Epithelial cell of esophagus (primary cell): ENCODE results near the gene DNAJC30.
"Not testable (repeated sequence)": the region's sequence is repeated elsewhere in the genome, so short reads cannot be mapped to it uniquely, and the experiment has no call there.

Source experiments
- DNase-seq: peaks from one replicate; pipeline ENCODE4 v3.0.0; 2010; ENCODE audit warnings: low read depth
- H3K4me3 ChIP-seq: 2 replicates; pipeline ENCODE4 v1.5.1; 2011; ENCODE audit warnings: mild to moderate bottlenecking, low read length, control low read depth
- TF ChIP-seq, protein P1 (sequence below): IDR thresholded peaks from 2 replicates; pipeline ENCODE4 v1.5.1; 2011; ENCODE audit warnings: low read depth, mild to moderate bottlenecking, low read length, control low read depth, inconsistent platforms; ENCODE audit not compliant: insufficient read depth; ENCODE audit errors: missing control alignments

Gene DNAJC30

DNA sequence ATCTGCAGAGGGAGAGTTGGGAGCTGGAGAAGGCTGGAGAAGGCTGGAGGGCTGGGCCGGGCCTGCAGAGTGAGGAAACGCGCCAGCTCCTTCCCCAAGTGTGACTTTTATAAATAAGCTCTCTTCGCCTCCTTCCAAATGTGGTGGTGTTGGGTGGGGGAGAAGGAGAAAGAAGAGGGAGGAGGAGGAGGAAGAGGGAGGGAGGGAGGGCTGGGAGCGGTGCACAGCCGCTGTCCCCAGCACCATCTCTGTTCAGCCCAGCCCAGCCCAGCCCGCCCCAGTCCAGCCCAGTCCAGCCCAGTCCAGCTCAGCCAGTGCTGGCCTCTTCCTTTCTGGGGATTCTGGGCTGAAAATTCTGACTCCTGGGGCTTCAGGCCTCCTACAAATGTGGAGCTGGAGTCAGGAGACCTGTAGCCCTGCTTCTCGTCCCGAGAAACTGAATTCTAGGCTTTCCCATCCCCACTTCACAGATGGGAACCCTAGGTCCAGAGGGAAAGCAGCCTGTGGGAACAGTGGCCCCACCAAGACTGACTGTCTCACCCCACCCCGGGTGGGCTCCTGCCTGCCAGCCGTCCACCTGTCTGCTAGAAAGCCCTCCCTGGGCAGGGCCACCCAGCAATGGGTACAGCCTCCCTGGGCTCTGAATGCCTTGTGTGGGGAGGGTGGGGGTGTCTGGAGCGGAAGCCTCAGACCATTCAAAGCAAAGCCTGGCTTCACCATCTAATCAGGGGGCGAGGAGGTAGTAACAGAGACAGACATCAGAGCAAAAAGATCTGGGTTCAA, 34.0 kb upstream of the DNAJC30 start:
- H3K4me3 ChIP-seq = no peak overlapping the region
- DNase-seq = no peak
- TF ChIP-seq, protein P1, sequence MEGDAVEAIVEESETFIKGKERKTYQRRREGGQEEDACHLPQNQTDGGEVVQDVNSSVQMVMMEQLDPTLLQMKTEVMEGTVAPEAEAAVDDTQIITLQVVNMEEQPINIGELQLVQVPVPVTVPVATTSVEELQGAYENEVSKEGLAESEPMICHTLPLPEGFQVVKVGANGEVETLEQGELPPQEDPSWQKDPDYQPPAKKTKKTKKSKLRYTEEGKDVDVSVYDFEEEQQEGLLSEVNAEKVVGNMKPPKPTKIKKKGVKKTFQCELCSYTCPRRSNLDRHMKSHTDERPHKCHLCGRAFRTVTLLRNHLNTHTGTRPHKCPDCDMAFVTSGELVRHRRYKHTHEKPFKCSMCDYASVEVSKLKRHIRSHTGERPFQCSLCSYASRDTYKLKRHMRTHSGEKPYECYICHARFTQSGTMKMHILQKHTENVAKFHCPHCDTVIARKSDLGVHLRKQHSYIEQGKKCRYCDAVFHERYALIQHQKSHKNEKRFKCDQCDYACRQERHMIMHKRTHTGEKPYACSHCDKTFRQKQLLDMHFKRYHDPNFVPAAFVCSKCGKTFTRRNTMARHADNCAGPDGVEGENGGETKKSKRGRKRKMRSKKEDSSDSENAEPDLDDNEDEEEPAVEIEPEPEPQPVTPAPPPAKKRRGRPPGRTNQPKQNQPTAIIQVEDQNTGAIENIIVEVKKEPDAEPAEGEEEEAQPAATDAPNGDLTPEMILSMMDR = no peak

GRCh38 chr7:73716318-73716890, 33.2 kb upstream of the DNAJC30 start:
- H3K4me3 ChIP-seq = no peak overlapping the region
- no peak for DNase-seq
- TF ChIP-seq, protein P1 = no peak

GRCh38 chr7:73715648-73716317, 32.5 kb upstream of the DNAJC30 start:
- DNase-seq = peak; percentile 99
- TF ChIP-seq, protein P1 = peak; percentile 7
- H3K4me3 ChIP-seq = no peak overlapping the region

GRCh38 chr7:73713319-73713718, 30.1 kb upstream of the DNAJC30 start:
- not testable (repeated sequence) for DNase-seq

GRCh38 chr7:73712773-73713172, 29.5 kb upstream of the DNAJC30 start:
- TF ChIP-seq, protein P1 = no peak
- DNase-seq = no peak
- H3K4me3 ChIP-seq = no peak overlapping the region

More at GRCh38 chr7:73713319-73713718, 30.1 kb upstream of the DNAJC30 start:
- not testable (repeated sequence) for H3K4me3 ChIP-seq

DNA sequence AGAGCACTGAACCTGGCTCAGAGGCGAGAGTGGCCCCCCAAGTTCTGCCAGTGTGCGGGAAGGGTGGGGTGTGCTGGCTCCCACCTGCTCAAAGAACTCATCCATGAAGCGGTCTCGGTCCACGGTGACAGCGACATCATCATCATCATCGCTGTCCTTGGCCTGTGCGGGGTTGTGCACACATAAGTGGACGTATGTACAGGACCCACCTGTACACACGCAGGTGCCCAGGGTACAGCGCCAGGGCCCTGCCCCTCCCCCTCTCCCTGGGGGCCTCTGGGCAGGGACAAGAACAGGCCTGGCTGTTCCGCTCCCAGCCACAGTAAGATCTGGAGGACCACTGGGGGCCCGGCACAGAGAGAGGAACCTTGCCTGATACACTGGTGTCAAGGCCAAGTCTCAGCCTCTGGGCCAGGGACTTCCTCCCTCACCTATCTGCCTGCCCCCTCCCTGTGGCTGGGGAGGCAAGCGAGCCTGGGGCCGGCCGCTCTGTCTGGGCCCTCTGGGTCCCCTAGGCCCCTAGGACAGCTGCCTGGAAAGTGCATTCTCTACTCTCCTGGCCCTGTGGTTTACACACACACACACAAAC, 25.8 kb upstream of the DNAJC30 start:
- TF ChIP-seq, protein P1 = no peak
- no peak for DNase-seq
- no peak overlapping the region for H3K4me3 ChIP-seq

DNA sequence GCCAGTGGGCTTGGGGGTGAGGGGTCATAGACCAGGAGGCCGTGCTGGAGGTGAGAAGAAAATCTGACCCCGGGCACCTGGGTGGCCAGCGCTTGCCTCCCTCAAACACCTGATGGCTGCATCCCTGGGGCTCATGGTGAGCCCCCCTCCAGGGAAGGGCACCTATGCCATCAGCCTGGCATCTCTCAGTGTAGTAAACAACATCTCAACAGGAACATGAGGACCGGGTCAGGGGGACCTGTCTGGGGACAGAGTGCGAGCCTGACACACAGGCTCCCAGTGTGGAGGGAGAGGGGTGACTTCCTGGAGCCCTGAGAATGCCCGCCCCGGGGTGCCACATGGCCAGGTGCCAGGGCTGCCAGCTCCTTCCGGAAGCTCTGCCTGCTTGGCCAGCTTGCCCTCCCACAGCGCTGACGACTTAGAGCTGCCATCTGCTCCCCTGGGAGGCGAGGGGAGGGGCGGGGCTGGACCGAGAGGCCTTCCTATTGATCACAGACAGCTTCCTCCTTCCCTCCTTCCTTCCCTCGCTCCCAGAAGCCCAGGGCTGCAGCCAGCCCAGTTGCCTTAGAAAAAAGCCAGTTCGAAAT, 23.9 kb upstream of the DNAJC30 start:
- TF ChIP-seq, protein P1 = no peak
- peak; percentile 60 for DNase-seq

More for the DNA sequence above, 23.9 kb upstream of the DNAJC30 start:
- H3K4me3 ChIP-seq = no peak overlapping the region
